B cell (primary cell): Measurements from ENCODE around the gene MAB21L4.

Source experiments
- CTCF ChIP-seq: fragments of 200-600 bp; IDR thresholded peaks from one replicate; pipeline ENCODE4 v1.8.0; 2022; ENCODE audit warnings: antibody characterized with exemption, mild to moderate bottlenecking
- EZH2 ChIP-seq: IDR thresholded peaks from 2 replicates; pipeline ENCODE4 v1.6.1; 2012; ENCODE audit warnings: borderline replicate concordance, low read depth, mild to moderate bottlenecking, moderate library complexity, low read length; ENCODE audit not compliant: insufficient read depth, poor library complexity, severe bottlenecking

- TF ChIP-seq CTCF (no peak), EZH2 (no peak)
These were observed 1.9 kb downstream of the MAB21L4 start for GRCh38 chr2:240894006-240894405.
